ENCODE results near the gene ZNF710.

Gene ZNF710

DNA sequence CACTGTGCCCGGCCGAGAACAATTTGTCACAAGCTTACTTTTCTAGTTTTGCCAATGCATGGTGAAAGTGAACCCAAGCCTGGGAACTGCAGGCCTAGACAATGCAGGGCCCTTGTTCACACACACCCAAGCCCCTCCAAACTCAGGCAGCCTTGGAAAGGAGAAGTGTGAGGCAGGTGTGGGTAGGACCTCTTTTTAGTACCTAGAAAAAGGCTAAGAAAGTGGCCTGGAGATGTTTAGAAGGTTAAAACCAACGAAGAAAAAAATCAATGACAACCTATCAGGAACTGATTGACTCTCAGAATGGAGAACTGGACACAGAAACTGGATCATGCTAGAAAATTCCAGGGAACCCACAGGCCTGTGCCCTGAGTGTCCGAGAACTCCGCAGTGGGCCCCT, 82.3 kb downstream of the ZNF710 start:
- no peak for DNase-seq

DNA sequence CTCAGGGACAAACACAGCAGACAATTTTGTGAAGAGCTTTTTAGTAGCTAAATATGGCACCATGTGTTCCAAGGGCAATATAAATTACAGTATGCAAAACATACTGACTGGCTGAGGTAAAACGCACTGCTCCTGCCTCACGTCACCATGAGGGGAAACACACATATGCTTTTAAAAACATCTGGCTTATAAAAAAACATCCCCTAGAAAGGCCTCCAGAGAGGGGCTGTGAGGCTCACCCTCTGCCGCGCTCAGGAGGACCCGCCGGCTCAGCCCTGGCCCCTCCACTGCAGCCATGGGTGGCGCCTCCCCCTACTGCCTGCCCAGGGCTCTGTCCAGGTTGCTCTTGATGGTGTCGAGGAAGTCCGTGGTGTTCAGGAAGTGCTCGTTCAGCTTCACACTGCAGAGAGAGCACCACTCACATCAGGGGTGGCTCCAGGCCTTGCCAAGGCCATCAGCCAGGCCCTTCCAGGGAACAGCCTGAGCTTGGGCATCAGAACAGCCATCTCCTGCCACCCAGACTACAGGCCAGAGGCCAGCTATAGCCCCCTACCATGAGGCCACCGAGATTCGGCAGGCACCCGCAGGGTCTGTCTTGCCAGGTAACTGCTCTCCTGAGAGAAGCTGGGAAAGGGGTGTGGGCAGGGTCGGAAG, 83.0 kb downstream of the ZNF710 start:
- DNase-seq = no peak

DNA sequence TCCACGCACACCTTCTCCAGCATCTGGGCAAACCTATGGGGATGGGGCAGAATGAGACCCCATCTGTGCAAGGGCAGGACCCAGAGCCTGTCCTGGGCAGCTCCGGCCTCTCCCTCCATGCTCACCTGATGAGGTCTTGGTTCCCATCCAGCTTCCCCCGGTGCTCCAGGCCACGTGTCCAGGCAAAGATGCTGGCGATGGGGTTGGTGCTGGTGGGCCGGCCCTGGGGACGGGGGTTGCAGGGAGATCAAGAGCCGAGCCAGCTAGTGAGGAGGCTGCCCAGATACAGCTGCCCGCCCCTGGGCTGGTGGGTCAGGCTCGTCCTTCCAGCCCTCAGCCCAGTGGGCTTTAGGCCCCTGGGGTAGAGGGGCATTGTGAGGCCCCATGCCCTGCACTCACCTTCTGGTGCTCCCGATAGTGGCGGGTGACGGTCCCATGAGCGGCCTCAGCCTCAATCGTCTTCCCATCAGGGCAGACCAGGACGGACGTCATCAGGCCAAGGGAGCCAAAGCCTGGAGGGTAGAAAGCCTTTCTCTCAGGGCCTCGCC, 83.8 kb downstream of the ZNF710 start:
- DNase-seq = no peak

DNA sequence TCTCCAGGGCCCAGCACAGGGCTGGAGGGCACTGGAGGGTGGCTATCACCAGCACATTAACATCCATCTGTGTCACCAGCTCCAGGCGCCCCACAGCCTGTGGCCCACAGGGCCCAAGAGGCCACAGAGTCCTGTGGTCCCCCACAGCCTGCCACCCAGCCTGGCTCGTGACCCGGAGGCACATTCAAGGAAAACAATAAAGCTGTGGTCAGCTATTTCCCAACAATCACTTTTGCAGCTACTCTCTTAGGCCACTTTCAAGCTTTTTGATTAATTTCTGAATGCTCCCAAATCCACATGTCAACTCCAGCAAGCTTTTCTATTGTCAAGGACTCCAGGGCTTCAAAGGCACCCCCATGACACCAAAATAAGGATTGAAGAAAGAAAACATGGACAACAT, 84.4 kb downstream of the ZNF710 start:
- no peak for DNase-seq

DNA sequence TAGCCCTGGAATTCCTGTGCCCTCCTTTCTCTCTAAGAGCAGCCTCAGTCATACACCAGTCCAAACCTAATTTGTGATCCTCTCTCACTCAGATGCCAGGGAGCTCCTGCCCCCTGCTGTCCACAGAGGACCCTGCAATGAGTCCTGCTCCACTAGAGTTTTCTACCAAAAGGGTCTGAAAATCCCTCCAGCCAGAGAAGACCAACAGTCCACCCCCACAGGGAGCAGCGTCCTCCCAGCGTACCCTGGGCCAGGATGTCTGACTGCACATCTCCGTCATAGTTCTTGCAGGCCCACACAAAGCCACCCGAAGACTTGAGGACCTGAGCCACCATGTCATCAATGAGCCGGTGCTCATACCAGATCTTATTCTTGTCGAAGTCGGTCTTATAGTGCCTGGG, 85.7 kb downstream of the ZNF710 start:
- DNase-seq = no peak

DNA sequence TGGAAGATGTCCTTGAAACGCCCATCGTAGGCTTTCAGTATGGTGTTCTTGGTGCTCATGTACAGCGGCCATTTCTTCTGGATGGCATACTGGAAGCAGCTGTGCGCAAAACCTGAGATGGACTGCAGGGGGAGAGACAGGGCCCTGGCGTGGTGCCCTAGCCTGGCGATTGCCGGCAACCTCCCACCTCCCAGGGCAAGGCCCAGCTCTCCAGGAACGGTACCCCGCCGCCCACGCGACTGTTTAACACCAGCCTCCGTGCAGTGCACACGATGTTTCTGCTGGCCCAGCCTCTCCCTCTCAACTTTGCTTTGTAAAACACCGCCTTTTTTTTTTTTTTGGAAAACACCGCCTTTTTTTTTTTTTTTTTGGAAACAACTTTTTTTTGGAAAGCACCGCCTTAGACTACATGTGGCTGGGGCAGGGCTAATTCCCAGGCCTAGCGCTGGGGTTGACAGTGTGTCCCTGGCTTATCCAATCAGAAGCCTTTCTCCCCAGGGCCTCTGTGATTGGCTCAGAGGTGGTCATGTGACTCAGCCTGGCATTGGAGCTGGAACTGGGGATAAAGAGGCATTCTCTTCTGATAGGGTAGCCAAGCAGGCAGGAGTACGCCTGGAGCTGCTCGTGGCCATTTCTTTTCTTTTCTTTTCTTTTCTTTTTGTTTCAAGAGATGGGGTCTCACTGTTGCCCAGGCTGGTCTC, 86.5 kb downstream of the ZNF710 start:
- DNase-seq = no peak

DNA sequence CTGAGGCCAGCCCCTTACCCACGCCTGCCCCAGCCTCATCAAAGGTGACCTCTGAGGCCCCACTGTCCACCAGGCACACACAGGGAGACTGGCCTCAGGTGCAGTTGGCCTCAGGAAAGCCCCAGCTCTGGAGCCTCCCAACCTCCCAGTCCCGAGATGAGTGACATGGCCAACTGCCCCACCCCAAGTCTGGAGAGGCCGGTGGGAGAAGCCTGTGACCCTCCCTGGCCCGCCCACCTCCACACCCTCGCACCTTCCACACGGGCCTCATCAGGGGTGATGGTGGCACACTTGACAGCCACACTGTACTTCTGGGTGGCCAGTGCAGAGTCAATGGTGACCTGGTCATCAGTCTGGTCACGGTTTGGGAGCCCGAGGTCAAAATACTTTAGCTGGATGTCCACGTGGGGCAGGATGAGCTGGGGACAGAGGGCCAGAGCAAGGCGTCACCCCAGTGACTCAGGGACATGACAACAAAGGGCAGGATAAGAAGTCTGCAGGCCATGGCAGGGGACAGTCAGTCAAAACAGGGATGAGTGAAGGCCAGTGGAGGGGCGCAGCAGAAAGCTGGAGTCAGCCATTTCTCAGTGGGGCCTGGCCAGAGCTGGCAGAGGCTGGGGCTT, 89.2 kb downstream of the ZNF710 start:
- DNase-seq = no peak

DNA sequence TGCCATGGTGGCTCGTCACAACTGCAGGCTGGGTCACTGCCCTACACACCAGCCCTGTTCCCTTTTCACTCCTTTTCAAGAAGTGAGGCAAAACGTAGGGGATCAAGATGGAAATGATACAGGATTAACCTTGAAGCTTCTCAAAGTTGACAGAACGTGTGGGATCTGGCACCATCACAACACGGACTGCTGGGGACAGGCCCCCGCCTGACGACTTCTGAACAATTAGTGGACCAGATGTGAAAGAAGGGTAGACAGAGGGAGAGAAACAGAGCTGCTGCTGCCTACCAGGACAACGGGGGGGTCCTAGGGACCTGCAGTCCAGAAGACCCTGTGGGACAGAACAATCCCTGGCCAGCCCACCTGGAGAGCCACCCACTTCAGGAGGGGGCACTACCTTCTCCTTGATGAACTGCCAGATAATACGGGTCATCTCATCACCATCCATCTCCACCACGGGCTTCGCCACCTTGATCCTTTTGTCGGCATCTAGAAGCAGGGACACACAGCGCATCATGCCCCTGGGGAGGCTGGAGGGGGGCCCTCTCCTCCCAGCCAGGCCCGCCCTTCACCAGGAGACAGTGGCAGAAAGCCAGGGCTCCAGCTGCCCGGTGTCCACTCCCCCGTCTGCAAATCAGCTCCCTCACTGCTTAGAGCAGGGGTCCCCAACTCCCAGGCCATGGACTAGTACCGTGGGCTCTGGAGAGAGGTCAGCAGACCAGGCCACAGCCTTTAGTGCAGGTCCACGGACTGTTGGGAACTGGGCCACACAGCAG, 90.2 kb downstream of the ZNF710 start:
- no peak for DNase-seq

DNA sequence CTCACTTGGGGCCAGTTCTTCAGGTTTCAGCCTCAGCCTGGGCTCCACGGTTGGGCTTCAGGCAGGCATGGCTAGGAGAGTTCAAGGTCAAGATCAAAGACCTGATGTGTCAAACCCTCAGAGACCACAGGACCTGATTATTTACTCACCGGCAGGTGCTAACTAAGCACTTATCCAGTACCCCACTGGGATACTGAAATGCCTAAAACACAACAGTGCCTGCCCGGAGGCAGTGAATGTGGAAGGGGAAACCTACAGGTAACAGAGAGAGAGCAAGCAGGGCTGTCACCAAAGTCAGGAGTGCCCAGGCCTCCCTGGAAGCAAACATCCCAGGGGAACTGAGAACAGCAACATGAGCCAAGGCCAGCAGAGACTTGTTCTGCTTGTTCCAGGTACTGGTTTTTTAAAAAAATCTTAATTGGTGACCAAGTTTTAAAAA, 94.4 kb downstream of the ZNF710 start:
- DNase-seq = no peak

DNA sequence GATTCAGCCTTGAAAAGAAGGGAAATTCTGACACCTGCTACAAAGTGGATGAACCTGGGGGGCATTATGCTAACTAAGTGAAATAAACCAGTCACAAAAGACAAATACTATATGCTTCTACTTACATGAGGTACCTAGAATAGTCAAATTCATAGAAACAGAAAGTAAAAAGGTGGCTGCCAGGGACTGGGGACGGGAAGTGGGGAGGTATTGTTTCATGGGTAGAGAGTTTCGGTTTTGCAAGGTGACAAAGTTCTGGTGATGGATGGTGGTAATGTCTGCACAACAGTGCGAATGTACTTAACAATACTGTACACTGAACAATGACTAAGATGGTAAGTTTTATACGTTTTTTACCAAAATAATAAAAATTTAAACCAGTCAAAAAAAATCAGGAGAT, 96.4 kb downstream of the ZNF710 start:
- no peak for DNase-seq

DNA sequence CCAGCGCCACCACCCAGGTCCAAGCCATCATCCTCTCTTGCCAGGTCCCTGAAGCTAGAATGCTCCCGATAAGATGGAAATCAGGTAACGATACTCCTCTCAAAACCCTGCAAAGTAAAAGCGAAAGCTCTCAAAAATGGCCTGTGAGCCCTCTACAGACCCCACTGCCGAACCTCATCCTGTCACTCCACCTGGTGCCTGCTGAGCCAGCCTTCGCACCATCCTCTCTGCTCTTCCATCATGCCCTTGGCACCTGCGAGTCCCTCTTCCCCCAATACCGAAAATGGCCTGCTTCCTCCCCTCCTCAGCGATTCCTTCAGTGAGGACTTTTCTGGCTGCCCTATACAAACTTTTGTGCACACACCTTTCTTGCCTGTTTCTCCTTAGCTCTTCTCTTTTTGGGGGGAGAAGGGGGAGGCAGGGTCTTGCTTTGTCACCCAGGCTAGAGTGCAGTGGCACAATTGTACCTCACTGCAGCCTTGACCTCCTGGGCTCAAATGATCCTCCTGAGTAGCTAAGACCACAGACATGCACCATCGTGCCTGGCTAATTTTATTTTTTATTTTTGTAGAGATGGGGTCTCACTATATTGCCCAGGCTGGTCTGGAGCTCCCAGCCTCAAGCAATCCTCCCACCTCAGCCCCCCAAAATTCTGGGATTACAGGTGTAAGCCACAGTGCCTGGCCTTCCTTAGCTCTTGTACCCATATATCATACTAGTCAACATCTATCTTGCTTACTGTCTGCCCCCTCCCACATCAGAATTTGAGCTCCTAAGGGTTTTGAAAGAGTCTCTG, 98.1 kb downstream of the ZNF710 start:
- DNase-seq = no peak

DNA sequence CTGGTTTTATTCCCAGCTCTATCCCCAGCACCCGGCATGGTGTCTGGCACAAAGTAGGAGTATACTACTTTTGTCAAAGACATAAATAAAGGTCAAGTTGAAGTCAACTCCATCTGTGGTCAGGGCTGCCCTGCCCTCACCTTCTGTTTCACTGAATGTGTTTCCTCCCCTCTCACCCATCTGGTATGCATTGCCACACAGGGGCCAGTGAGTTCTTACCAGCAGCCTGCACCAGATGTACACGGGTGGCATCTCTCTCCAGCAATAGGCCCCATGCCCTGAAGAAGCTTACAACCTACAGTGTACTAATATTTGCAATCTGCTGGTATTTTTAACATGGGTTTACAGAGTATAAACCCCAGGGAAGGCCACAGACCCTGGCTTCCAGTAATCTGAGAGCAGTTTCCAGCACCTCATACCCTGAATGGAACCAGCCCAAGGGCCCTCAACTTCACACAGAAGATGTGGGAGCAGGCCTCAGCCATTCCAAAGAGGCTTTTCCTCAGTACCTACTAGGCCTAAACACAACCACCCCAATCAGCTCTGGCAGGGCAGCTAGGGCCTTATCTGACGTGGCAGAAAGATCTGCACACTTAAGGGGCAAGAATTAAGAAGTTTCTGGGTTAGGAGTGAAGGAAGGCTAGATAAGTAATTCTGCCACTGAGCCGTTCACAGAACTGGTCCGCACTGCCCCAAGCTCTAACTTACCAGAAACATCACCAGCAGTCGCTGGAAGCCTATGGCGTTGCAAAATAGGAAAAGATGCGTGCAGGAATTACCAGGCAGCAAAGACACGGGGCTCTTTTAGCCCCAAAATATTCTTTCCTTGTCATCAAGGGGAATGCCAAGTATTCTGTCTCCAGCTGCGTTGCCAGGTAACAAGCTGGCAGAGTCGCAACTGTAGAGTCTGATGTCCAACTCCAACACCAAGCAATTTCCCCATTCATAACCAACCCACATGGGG, 99.0 kb downstream of the ZNF710 start:
- DNase-seq = no peak

DNA sequence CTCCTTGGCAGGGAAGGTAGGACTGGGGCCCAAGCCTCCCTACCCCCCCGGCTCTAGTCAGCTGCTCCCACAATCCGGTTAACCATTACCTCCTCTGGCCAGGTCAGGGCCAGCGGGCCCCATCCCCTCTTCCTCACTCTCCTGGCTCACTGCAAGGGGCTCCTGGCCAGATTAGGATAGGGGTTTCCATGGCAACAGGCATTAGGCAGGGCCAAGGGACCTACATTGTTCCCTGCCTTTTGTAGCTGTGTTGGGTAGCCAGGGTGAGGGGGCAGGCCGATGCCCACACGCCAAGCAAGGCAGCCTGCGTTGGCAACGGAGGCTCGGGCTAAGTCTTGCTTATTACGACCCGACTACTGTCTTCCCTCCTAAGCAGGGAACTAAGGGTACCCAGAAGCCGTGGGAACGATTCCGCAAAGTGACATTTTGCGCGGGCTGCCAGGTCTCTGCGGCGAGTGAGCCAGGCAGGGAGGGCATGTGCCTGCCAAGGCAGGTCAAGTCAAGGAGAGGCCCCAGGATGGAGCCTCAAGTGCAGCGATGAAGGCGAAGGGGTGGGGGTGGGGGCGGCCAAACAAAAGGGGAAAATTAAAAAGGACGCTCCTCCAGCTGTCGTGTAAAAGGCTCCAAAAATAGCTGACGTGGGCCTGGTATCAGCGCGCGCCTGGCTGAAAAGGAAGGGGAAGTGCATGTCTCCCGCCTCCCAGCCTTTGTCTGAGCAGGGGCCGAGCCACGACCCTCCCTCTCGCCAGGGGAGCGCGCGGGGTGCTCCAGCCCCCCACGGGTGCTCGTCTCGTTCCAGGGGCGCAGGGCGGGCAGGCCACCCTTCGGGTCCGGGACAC, 100.2 kb downstream of the ZNF710 start:
- peak; percentile 20 for DNase-seq

DNA sequence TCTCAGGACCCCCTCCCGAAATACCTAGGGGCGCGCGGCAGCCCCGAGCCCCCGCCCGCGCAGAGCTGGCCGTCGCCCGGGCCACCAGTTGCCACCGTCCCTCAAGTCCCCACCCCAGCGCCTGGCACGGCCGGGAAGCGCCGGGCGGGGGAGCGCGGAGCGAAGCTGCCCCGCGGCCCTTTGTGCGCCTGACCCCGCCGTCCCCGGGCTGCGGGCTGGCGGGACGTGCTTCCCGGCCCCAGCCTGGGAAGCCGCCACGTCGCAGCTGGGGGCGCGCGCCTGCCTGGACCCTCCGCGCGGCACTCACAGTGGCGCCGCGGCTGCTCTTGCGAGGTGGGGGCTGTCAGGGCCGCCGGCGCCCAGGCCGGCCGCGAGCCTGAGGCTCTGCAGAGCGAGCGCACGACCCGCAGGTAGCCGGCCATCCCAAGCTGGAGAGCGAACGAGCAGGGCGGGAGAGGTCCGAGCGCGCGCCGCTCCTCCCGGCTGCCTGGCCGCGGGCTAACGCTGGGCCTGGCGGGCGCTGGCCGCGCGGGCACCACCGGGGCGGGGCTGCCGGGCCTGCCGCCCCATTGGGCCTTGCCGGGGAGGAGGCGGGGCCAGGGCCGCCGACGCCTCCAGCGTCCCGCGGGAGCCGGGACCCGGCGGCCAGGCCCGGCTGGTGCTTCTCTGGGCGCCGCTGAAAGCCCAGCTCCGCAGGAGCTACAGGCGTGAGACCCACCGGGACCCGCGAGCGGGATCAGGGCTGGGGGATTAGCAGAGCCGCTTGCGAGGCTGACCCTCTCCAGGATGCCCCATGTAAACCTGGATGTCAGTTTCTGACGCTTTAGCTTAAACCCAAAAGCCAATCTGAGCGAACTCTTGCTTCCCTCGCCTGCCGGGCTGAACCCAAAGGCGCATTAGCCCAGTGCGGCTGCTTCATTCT, 101.1 kb downstream of the ZNF710 start, which contains the start of gene IDH2:
Gene IDH2 (minus strand): TSS at position 500 of the 922 bp plus-strand sequence. CDS start 78 bp downstream, at position 422.
- DNase-seq = peak; percentile 67

DNA sequence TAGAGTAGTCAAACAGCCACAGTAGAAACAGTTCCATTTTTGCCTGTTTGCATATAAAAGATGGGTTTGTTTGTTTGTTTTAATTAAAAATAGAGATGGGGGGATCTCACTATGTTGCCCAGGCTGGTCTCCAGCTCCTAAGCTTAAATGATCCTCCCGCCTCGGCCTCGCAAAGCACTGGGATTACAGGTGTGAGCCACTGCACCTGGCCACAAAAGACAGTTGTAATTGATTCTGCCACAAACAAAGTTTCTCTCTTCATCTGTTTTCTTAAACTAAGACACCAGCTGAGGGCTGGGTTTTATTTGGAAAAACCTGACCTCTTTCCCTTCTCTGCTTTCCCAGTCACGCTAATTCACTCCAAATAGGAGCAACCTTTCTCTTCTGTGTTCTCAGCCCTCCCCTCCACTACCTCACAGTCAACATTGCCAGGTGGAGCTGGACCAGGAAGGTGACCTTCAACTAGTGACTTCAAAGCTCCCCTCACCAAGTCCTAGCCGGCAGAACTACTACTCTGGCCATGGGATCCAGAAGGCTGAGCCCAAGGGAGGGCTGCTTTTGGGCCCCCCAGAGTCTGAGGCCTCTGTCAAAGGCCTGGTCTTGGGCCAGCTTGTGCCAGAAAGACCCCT, 102.7 kb downstream of the ZNF710 start:
- no peak for DNase-seq

DNA sequence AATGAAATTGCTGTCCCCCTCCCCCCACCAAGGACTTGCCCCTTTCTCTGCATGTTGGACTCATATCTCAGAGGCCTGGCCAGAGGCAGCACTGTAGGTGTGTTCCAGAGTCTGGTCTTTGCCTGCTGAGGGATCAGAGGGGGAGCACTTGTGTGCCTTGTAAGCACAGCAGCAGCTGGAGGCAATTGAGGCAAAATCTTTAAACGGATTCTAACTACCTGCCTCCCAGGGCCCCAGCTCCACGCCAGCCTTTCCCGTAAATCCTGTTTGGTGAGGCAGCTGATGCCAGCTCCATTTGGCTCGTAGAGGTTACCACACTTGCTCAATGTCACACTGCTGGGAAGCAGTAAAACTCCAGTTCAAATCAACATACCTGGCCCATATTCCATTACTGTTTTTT, 103.4 kb downstream of the ZNF710 start:
- no peak for DNase-seq

DNA sequence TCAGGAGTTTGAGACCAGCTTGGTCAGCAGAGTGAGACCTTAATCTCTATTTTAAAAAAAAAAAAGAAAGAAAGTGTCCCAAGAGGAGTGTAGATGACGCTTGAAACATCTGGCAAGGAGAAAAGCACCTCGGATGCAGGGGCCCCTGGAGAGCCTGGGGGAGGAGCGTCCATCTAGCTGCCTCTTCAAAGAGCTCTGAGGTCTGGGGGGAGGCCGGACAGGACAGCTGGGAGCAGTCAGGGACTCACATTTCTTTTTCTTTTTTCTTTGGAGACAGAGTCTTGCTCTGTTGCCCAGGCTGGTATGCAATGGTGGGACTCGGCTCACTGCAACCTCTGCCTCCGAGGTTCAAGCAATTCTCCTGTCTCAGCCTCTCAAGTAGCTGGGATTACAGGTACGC, 104.4 kb downstream of the ZNF710 start:
- DNase-seq = no peak

DNA sequence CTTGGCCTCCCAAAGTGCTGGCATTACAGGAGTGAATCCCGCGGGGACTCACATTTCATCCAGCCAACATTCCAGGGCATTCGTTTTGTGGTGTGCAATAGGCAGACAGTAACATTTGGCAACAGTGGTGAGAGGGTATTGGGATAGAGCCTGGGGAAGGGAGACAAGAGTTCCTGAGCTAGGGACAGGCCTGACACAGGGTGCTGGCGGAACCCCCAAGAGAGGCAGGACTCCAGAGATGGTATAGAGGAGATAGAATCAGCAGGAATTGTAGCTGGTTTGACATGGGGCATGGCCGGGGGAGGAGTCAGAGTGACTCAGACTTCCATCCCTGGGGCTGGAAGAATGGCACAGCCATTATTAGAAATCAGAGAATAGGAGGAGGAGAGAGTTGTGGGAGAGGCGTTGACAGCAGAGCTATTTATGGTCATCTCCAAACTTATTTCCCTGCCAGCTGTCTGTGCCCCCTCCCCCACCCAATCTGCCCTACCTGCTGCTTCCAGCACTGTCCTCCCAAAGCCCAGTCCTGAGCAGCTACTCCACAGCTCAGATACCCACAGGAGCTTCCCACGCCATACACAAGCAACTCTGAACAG, 105.5 kb downstream of the ZNF710 start:
- no peak for DNase-seq
